Measurements from ENCODE around the gene PDE4B.

Gene PDE4B

DNA sequence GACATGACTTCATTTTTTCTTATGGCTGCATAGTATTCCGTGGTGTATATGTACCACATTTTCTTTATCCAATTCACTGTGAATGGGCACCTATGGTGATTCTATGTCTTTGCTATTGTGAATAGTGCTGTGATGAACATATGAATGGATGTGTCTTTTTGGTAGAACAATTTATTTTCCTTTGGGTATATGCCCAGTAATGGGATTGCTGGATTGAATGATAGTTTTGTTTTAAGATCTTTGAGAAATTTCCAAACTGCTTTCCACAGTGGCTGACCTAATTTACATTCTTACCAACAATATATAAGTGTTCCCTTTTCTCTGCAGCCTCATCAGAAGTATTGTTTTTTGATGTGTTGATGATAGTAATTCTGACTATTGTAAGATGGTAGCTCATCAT lies 379.6 kb downstream of the PDE4B start:
- Histone ChIP-seq H2AFZ (ENCODE audit: low read length) (no peak overlapping the region), H3K4me1 (ENCODE audit: insufficient read depth, low read length, severe bottlenecking) (peaks cover 55% of the 10 kb centered on the region), H3K9me3 (ENCODE audit: low read length) (no peaks in the 10 kb centered on the region)

DNA sequence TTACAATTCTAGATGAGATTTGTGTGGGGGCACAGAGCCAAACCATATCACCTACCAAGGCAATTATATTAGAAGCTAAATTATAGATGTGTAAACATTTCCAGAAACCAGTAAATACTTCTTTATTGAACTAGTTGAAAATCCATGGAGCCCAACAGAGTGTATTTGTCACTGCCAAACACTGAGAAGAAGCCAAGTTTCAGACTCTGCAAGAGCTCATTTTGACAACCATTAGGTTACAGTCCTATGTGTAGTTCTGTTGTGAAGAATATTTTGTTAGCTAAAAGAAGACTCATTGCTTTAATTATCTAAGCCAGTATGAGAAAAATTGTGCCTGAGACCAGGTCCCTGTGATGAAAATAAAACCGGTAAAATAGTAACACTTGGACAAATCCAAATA lies 382.4 kb downstream of the PDE4B start:
- Histone ChIP-seq H3K27ac (ENCODE audit: low read depth, low read length, poor library complexity, severe bottlenecking) (peak overlapping the region; percentile 26), H3K36me3 (ENCODE audit: insufficient read depth, low read length) (no peaks in the 10 kb centered on the region), H3K4me2 (ENCODE audit: low read length) (no peak overlapping the region), H3K79me2 (ENCODE audit: insufficient read depth, low read length) (no peaks in the 10 kb centered on the region), H2AFZ (ENCODE audit: low read length) (no peak overlapping the region), H3K9me3 (ENCODE audit: low read length) (no peaks in the 10 kb centered on the region), H3K4me1 (ENCODE audit: insufficient read depth, low read length, severe bottlenecking) (peaks cover 48% of the 10 kb centered on the region), H4K20me1 (ENCODE audit: insufficient read depth, low read length) (no peaks in the 10 kb centered on the region), H3F3A (ENCODE audit: insufficient read depth, low read length) (no peaks in the 10 kb centered on the region), H3K4me3 (ENCODE audit: low read depth, low read length, poor library complexity, severe bottlenecking) (no peak overlapping the region), H3K9me2 (ENCODE audit: low read depth, low read length) (no peaks in the 10 kb centered on the region), H3K9ac (ENCODE audit: low read length) (no peak overlapping the region), H3K27me3 (ENCODE audit: insufficient read depth, low read length) (no peaks in the 10 kb centered on the region)
- no peak for TF ChIP-seq EZH2 (IDR thresholded peaks at IDR 0.05; ENCODE audit: borderline replicate concordance, low read length)
- TF ChIP-seq, protein P1, sequence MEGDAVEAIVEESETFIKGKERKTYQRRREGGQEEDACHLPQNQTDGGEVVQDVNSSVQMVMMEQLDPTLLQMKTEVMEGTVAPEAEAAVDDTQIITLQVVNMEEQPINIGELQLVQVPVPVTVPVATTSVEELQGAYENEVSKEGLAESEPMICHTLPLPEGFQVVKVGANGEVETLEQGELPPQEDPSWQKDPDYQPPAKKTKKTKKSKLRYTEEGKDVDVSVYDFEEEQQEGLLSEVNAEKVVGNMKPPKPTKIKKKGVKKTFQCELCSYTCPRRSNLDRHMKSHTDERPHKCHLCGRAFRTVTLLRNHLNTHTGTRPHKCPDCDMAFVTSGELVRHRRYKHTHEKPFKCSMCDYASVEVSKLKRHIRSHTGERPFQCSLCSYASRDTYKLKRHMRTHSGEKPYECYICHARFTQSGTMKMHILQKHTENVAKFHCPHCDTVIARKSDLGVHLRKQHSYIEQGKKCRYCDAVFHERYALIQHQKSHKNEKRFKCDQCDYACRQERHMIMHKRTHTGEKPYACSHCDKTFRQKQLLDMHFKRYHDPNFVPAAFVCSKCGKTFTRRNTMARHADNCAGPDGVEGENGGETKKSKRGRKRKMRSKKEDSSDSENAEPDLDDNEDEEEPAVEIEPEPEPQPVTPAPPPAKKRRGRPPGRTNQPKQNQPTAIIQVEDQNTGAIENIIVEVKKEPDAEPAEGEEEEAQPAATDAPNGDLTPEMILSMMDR (IDR thresholded peaks at IDR 0.05; ENCODE audit: low read length) = no peak

More for the DNA sequence above, 379.6 kb downstream of the PDE4B start:
- no peak overlapping the region for H3K9ac ChIP-seq (ENCODE audit: low read length)
- H3K9me2 ChIP-seq (ENCODE audit: low read depth, low read length) = no peaks in the 10 kb centered on the region
- no peak overlapping the region for H3K4me2 ChIP-seq (ENCODE audit: low read length)
- no peaks in the 10 kb centered on the region for H3F3A ChIP-seq (ENCODE audit: insufficient read depth, low read length)
- H3K36me3 ChIP-seq (ENCODE audit: insufficient read depth, low read length) = no peaks in the 10 kb centered on the region
- H3K27me3 ChIP-seq (ENCODE audit: insufficient read depth, low read length) = no peaks in the 10 kb centered on the region
- no peaks in the 10 kb centered on the region for H3K79me2 ChIP-seq (ENCODE audit: insufficient read depth, low read length)
- H3K4me3 ChIP-seq (ENCODE audit: low read depth, low read length, poor library complexity, severe bottlenecking) = no peak overlapping the region
- no peak for TF ChIP-seq EZH2 (IDR thresholded peaks at IDR 0.05; ENCODE audit: borderline replicate concordance, low read length)
- TF ChIP-seq, protein P1 (IDR thresholded peaks at IDR 0.05; ENCODE audit: low read length) = no peak
- no peak overlapping the region for H3K27ac ChIP-seq (ENCODE audit: low read depth, low read length, poor library complexity, severe bottlenecking)
- H4K20me1 ChIP-seq (ENCODE audit: insufficient read depth, low read length) = no peaks in the 10 kb centered on the region

DNA sequence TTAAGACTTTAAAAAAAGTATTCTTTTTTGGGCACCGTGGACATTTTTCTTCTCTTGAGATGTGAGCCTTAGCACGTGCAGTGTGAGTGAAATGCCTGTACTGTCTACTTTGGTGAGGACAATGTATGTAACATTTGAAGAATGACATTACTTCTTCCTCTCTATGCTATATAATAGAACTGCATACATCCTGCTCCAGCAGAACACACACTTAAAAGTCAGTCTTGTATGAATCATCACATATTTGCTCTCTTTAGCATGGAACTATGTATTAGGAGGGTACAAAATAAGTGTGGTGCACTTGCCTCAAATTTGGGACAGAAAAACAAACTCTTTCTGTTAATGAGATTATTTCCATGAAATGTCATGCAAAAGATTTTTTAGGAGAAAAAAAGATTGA lies 382.9 kb downstream of the PDE4B start:
- H3K9ac ChIP-seq (ENCODE audit: low read length) = no peak overlapping the region
- H4K20me1 ChIP-seq (ENCODE audit: insufficient read depth, low read length) = no peaks in the 10 kb centered on the region
- no peaks in the 10 kb centered on the region for H3K9me3 ChIP-seq (ENCODE audit: low read length)
- no peak overlapping the region for H3K4me2 ChIP-seq (ENCODE audit: low read length)
- no peak overlapping the region for H3K4me3 ChIP-seq (ENCODE audit: low read depth, low read length, poor library complexity, severe bottlenecking)
- no peaks in the 10 kb centered on the region for H3K9me2 ChIP-seq (ENCODE audit: low read depth, low read length)
- no peaks in the 10 kb centered on the region for H3K36me3 ChIP-seq (ENCODE audit: insufficient read depth, low read length)
- H3F3A ChIP-seq (ENCODE audit: insufficient read depth, low read length) = no peaks in the 10 kb centered on the region
- no peak for TF ChIP-seq EZH2 (IDR thresholded peaks at IDR 0.05; ENCODE audit: borderline replicate concordance, low read length)
- TF ChIP-seq, protein P1 (IDR thresholded peaks at IDR 0.05; ENCODE audit: low read length) = no peak
- no peak overlapping the region for H2AFZ ChIP-seq (ENCODE audit: low read length)
- peaks cover 53% of the 10 kb centered on the region for H3K4me1 ChIP-seq (ENCODE audit: insufficient read depth, low read length, severe bottlenecking)
- no peaks in the 10 kb centered on the region for H3K79me2 ChIP-seq (ENCODE audit: insufficient read depth, low read length)
- H3K27me3 ChIP-seq (ENCODE audit: insufficient read depth, low read length) = no peaks in the 10 kb centered on the region
- peak overlapping the region; percentile 26 for H3K27ac ChIP-seq (ENCODE audit: low read depth, low read length, poor library complexity, severe bottlenecking)
